Activated T-cell treated with anti-CD3 and anti-CD28 coated beads, Interleukin-2, amount 50 U/mL, for 72 hours (primary cell): Measurements from ENCODE around the gene PIAS3. TPM values are rescaled to one million over a fixed set of nuclear protein-coding genes. Genes with fewer than 3 reads are reported as not detected.
A peak's percentile ranks its signal among the peaks of the same experiment; 100 is the strongest.
"Not testable (repeated sequence)": the region's sequence is repeated elsewhere in the genome, so short reads cannot be mapped to it uniquely, and the experiment has no call there.

Experiments used
- ATAC-seq, 2 donors: fragments of 150-1000 bp; cut with Tn5 transposase; replicated peaks in 1 of 2; 2 replicates each; pipeline ENCODE4 v1.10.0; 2021; ENCODE audit warnings: moderate library complexity in 2 of 2, mild to moderate bottlenecking in 1 of 2
- DNase-seq, 2 donors: peaks; one replicate each; pipeline ENCODE4 v3.0.0; 2021 to 2022; ENCODE audit warnings: mixed read lengths in 1 of 2
- H3K27ac Mint-ChIP-seq: one replicate; pipeline ENCODE4 v1.8.0; 2022; ENCODE audit warnings: mild to moderate bottlenecking, moderate library complexity, mixed read lengths
- H3K27me3 Mint-ChIP-seq: one replicate; pipeline ENCODE4 v1.8.0; 2022; ENCODE audit warnings: low read depth, mixed read lengths
- H3K36me3 Mint-ChIP-seq, 2 donors: one replicate each; pipeline ENCODE4 v1.8.0; 2022; ENCODE audit warnings: mixed read lengths in 2 of 2, mild to moderate bottlenecking in 1 of 2; ENCODE audit not compliant: insufficient read depth in 2 of 2
- H3K4me1 Mint-ChIP-seq: one replicate; pipeline ENCODE4 v1.8.0; 2022; ENCODE audit warnings: low read depth, mixed read lengths
- H3K4me3 Mint-ChIP-seq, 2 donors: one replicate each; pipeline ENCODE4 v1.8.0; 2022; ENCODE audit warnings: mild to moderate bottlenecking in 2 of 2, mixed read lengths in 2 of 2, moderate library complexity in 2 of 2
- H3K9me3 Mint-ChIP-seq, 2 donors: one replicate each; pipeline ENCODE4 v1.8.0; 2022; ENCODE audit warnings: mixed read lengths in 2 of 2
- total RNA-seq, 2 donors: library from RNA; stranded (reverse); gene quantifications; one replicate each; pipeline ENCODE4 v1.2.3, GENCODE V29; 2022

The PIAS3 gene
- total RNA-seq, 2 donors from 2014 or later = 30.9 to 35.6 TPM

GRCh38 chr1:145828367-145829026 lies 30.4 kb downstream of the PIAS3 start:
- Mint-ChIP-seq H3K4me3 (peak overlapping the region; percentile 54 to 73), H3K9me3 (no peaks in the 10 kb centered on the region), H3K27me3 (no peaks in the 10 kb centered on the region), H3K27ac (peak overlapping the region; percentile 98), H3K36me3 (peaks cover 36 to 69% of the 10 kb centered on the region in 2 donors), H3K4me1 (peaks cover 44% of the 10 kb centered on the region)
- DNase-seq (peak; percentile 40 to 51), ATAC-seq (peak; percentile 81 to 82)

DNA sequence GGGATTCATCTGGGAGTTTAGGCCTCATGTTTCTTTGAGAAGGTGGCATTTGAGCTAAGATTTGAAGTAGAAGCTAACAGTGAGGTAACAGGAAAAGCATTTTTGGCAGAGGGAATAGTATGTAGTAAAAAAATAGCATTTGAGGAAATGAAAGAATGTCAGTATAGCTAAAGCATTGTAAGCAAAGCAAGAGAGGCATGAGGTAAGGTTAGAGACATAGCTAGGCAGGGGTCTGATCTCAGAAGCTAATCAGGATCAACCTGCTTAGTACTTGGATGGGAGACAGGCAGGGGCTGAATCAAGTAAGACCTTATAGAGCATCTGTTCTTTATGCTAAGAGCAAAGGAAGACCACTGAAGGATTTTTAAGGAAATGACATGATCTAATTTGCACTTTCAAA lies 30.9 kb downstream of the PIAS3 start:
- H3K27me3 Mint-ChIP-seq = no peaks in the 10 kb centered on the region
- peak; percentile 19 to 27 for ATAC-seq
- peaks cover 44% of the 10 kb centered on the region for H3K4me1 Mint-ChIP-seq
- peaks cover 32 to 64% of the 10 kb centered on the region in 2 donors for H3K36me3 Mint-ChIP-seq
- peak overlapping the region; percentile 54 to 73 for H3K4me3 Mint-ChIP-seq
- no peaks in the 10 kb centered on the region for H3K9me3 Mint-ChIP-seq
- DNase-seq = no peak
- peak overlapping the region; percentile 98 for H3K27ac Mint-ChIP-seq

DNA sequence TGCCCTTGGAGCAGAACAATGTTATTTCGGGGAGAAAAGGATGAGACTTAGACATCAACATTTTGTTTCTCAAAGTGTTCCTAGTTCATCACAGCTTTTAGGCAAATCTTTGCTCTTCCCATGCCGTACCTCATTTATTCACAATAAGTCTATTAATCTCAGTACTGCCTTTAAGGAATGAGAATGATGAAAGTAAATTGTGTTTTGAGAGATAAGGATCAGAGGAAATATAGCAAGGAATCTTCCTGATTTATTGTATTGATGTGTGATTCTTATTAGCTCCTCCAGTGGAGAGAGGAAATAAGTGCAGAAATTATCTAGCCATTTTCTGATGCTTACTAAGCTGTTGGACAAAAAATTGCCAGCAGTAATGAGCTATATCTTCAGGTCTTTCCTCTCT lies 32.9 kb downstream of the PIAS3 start:
- ATAC-seq (no peak), DNase-seq (no peak)
- Mint-ChIP-seq H3K4me3 (peak overlapping the region; percentile 97 to 99), H3K9me3 (no peaks in the 10 kb centered on the region), H3K27me3 (no peaks in the 10 kb centered on the region), H3K27ac (peak overlapping the region; percentile 59), H3K36me3 (peaks cover 27 to 51% of the 10 kb centered on the region in 2 donors), H3K4me1 (peaks cover 50% of the 10 kb centered on the region)

- H3K4me3 Mint-ChIP-seq = peak overlapping the region; percentile 97 to 99
- H3K9me3 Mint-ChIP-seq = no peaks in the 10 kb centered on the region
- H3K27me3 Mint-ChIP-seq = no peaks in the 10 kb centered on the region
- no peak for DNase-seq
- peaks cover 21 to 40% of the 10 kb centered on the region in 2 donors for H3K36me3 Mint-ChIP-seq
- peaks cover 51% of the 10 kb centered on the region for H3K4me1 Mint-ChIP-seq
- H3K27ac Mint-ChIP-seq = peak overlapping the region; percentile 97
- no peak for ATAC-seq
Observed at GRCh38 chr1:145824499-145824842, 34.4 kb downstream of the PIAS3 start.

DNA sequence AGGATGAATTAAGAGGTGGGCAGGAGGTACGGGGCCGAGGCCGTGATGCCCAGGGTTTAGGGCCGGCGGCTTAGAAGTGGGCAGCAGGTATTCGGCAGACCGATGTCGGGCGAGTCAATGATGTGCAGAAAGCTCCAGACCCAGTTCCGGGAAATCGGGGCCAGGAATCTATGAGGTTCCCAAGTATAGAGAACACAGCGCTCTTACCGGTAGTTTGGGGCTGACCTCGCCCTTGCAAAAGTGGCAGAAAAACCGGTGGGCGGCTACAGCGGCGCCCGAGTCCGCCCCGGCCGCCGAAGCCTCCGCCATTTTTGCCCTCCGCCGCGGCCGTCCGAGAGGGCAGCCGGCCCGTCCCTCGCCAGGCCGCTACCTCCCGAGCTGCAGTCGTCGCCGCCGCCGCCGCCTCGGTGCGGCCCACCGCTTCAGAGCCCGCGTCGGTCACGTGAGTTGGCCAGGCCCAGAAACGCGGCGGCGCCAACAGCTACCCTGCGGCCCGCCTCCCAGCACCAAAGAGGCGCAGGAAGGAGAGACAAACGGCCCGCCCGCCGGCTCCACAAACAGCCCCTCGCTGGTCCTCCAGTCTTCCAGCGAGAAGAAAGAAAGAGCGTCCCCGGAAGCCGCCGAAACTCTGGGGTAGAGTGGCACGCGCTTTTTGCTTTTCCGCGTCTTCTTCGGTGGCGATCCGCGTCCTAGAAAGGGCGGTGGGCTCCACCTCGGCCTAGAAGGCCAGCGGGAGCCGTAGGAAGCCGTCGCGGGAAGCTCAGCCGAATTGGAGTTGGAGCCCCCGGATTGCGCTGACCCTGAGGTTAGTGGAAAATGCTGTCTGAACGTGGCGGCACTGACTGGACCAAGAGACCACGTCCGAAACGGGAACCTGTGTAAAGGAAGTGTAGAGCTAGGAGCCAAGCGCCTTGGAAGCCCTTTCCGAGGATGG lies 35.0 kb downstream of the PIAS3 start, which contains the start of the genes POLR3C and RNF115:
TSS of gene POLR3C (plus strand) at position 636 of the 934 bp plus-strand sequence. CDS start 1,577 bp downstream, outside the sequence.
TSS of gene RNF115 (minus strand) at position 531 of the 934 bp plus-strand sequence. CDS start at position 309, 222 bp downstream.
- Mint-ChIP-seq H3K27ac (peak within 1 kb of the TSS; percentile 97), H3K9me3 (peaks cover 0 to 1% of the 10 kb centered on the region in 2 donors), H3K4me1 (peaks cover 47% of the 10 kb centered on the region), H3K36me3 (peaks cover 18 to 37% of the 10 kb centered on the region in 2 donors), H3K4me3 (peak within 1 kb of the TSS; percentile 97 to 99), H3K27me3 (no peaks in the 10 kb centered on the region)
- DNase-seq = peak; percentile 87 to 89
- peak; percentile 76 to 77 for ATAC-seq

GRCh38 chr1:145822779-145823331 lies 36.0 kb downstream of the PIAS3 start:
- not testable (repeated sequence) for ATAC-seq, DNase-seq
- H3K4me1 Mint-ChIP-seq = peaks cover 38% of the 10 kb centered on the region

DNA sequence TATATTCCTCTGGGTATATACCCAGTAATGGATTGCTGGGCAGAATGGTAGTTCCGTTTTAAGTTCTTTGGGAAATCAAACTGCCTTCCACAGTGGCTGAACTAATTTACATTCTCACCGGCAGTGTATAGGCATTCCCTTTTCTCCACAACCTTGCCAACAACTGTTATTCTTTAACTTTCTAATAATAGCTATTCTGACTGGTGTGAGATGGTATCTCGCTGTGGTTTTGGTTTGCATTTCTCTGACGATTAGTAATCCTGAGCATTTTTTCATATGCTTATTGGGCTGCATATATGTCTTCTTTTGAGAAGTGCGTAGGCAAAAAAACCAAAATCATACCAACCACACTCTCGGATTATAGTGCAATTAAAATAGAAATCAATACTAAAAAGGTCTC lies 40.8 kb downstream of the PIAS3 start:
- not testable (repeated sequence) for H3K36me3 Mint-ChIP-seq, H3K27me3 Mint-ChIP-seq, H3K9me3 Mint-ChIP-seq, DNase-seq, H3K27ac Mint-ChIP-seq, H3K4me3 Mint-ChIP-seq
- H3K4me1 Mint-ChIP-seq = peaks cover 11% of the 10 kb centered on the region
- peak; percentile 50 to 64 for ATAC-seq

More at GRCh38 chr1:145822779-145823331, 36.0 kb downstream of the PIAS3 start:
- not testable (repeated sequence) for H3K9me3 Mint-ChIP-seq, H3K27ac Mint-ChIP-seq, H3K27me3 Mint-ChIP-seq
- H3K36me3 Mint-ChIP-seq = peaks cover 14 to 28% of the 10 kb centered on the region in 2 donors
- peak overlapping the region; percentile 29 to 42 for H3K4me3 Mint-ChIP-seq

DNA sequence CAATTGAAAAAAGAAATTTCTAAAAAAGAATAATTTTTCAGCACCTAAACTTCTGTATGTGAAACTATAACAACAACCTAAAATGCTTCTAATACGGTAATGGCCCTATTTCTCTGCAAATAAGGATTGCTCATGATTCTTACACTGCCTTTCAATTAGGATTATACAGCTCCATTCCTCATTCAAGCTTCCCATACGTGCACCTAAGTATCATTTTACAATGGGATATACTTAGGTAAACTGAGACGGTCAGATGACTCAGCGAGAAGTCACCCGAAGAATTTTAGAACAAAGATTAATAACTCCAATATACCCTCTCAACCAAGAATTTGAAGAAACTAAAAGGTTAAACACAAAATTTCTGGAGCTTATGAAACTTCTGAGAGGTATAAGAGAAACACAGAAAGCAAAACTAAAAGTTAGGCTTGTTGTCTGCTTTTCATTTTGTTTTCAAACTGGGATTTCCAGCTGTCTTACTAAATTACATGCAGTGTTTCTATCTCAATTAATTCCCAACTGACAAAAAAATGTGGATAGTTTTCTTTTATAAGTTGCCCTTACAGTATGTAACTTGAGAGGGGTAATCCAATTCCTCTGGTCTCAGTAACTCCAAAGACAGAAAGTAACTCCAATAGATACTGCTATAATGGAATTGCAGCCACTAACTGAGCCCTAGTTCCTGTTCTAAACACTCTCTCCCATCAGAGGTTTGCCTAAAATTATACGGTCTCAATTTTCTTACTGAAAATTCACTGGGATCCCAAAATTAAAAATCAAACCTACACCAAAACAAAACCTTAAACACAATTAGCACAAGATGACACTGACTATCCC lies 45.7 kb downstream of the PIAS3 start:
- H3K4me3 Mint-ChIP-seq, H3K27ac Mint-ChIP-seq, H3K9me3 Mint-ChIP-seq, DNase-seq, H3K27me3 Mint-ChIP-seq, H3K4me1 Mint-ChIP-seq, ATAC-seq, H3K36me3 Mint-ChIP-seq: not testable (repeated sequence)

GRCh38 chr1:145806844-145807243 lies 52.0 kb downstream of the PIAS3 start:
- DNase-seq = no peak
- ATAC-seq = no peak
- Mint-ChIP-seq H3K9me3 (no peaks in the 10 kb centered on the region), H3K4me3 (no peak overlapping the region), H3K27me3 (no peaks in the 10 kb centered on the region), H3K27ac (no peak overlapping the region), H3K4me1 (peaks cover 20% of the 10 kb centered on the region), H3K36me3 (peaks cover 0 to 3% of the 10 kb centered on the region in 2 donors)

GRCh38 chr1:145806408-145806807 lies 52.5 kb downstream of the PIAS3 start:
- Mint-ChIP-seq H3K4me1 (peaks cover 19% of the 10 kb centered on the region), H3K27me3 (no peaks in the 10 kb centered on the region), H3K27ac (no peak overlapping the region), H3K9me3 (no peaks in the 10 kb centered on the region), H3K36me3 (peaks cover 0 to 3% of the 10 kb centered on the region in 2 donors), H3K4me3 (no peak overlapping the region)
- ATAC-seq (no peak), DNase-seq (no peak)

GRCh38 chr1:145805057-145805456 lies 53.8 kb downstream of the PIAS3 start:
- H3K4me1 Mint-ChIP-seq = peaks cover 24% of the 10 kb centered on the region
- no peaks in the 10 kb centered on the region for H3K9me3 Mint-ChIP-seq
- H3K27me3 Mint-ChIP-seq = no peaks in the 10 kb centered on the region
- DNase-seq = no peak
- H3K27ac Mint-ChIP-seq = no peak overlapping the region
- ATAC-seq = no peak
- H3K36me3 Mint-ChIP-seq = peaks cover 0 to 3% of the 10 kb centered on the region in 2 donors
- H3K4me3 Mint-ChIP-seq = no peak overlapping the region
